Adipose tissue (tissue), 3 donors: Measurements from ENCODE around the gene KLK11. TPM values are rescaled to one million over a fixed set of nuclear protein-coding genes. Genes with fewer than 3 reads are reported as not detected.

ENCODE experiments used
- H3K27ac ChIP-seq: one replicate; pipeline ENCODE4 v1.5.1; 2013; ENCODE audit warnings: low read depth, low read length
- WGBS, 3 donors: extraction: QIAGEN DNeasy Blood & Tissue Kit; methylation state at CpG; one replicate each; pipeline ENCODE4 v1.1.7; 2013; 5-methylcytosine and 5-hydroxymethylcytosine counted together
- polyA plus RNA-seq, 3 donors: library from polyadenylated mRNA; stranded (reverse); fragments of 200-250 nt; gene quantifications; one replicate each; pipeline ENCODE4 v1.2.3, GENCODE V29; 2013
- donor health status: healthy with polysubstance abuse.
- donor health status: Bipolar disorder and iron deficiency.
- donor health status: healthy.

Gene KLK11
- polyA plus RNA-seq, 3 donors: 4.3 to 12.1 (median 9.5) TPM

GRCh38 chr19:51031880-51032225 is 5.4 kb upstream of the KLK11 start:
- WGBS, 3 donors: 90 to 95% (median 91%) methylated on average over 19 to 28 of the region's 28 CpGs
- H3K27ac ChIP-seq: no peak overlapping the region

GRCh38 chr19:51031220-51031879 is 4.9 kb upstream of the KLK11 start:
- 83 to 87% (median 86%) methylated on average over 7 of the region's 7 CpGs for WGBS, 3 donors
- no peak overlapping the region for H3K27ac ChIP-seq

- whole genome bisulfite sequencing, 3 donors: 66 to 87% (median 69%) methylated on average over 13 of the region's 13 CpGs
- no peak overlapping the region for H3K27ac ChIP-seq
Observed at GRCh38 chr19:51030631-51031030, 4.2 kb upstream of the KLK11 start.

GRCh38 chr19:51029718-51030117 is 3.3 kb upstream of the KLK11 start:
- 74 to 86% (median 78%) methylated on average over 2 of the region's 2 CpGs for WGBS, 3 donors
- no peak overlapping the region for H3K27ac ChIP-seq

GRCh38 chr19:51027873-51028272 is 1.5 kb upstream of the KLK11 start:
- 52 to 67% (median 61%) methylated on average over 5 of the region's 5 CpGs for WGBS, 3 donors

GRCh38 chr19:51027126-51027806 is 850 bp upstream of the KLK11 start:
- no peak overlapping the region for H3K27ac ChIP-seq
- WGBS, 3 donors: 25 to 41% (median 37%) methylated on average over 13 to 14 of the region's 14 CpGs

More at GRCh38 chr19:51027873-51028272, 1.5 kb upstream of the KLK11 start:
- no peak overlapping the region for H3K27ac ChIP-seq

GRCh38 chr19:51025809-51026553 is 435 bp downstream of the KLK11 start:
- no peak overlapping the region for H3K27ac ChIP-seq
- WGBS, 3 donors: 33 to 56% (median 42%) methylated on average over 18 of the region's 18 CpGs

- no peak overlapping the region for H3K27ac ChIP-seq
Observed at GRCh38 chr19:51025401-51025800, 1.0 kb downstream of the KLK11 start.

GRCh38 chr19:51024924-51025323 is 1.5 kb downstream of the KLK11 start:
- no peak overlapping the region for H3K27ac ChIP-seq
- WGBS, 3 donors: 33 to 57% (median 36%) methylated on average over 3 to 5 of the region's 5 CpGs

More at GRCh38 chr19:51025401-51025800, 1.0 kb downstream of the KLK11 start:
- 47 to 76% (median 74%) methylated on average over 6 of the region's 6 CpGs for WGBS, 3 donors

- H3K27ac ChIP-seq: no peak overlapping the region
- 66 to 86% (median 67%) methylated on average over 11 of the region's 11 CpGs for WGBS, 3 donors
Observed at GRCh38 chr19:51023946-51024345, 2.5 kb downstream of the KLK11 start.

GRCh38 chr19:51022526-51022925 is 3.9 kb downstream of the KLK11 start:
- 69 to 70% (median 69%) methylated on average over 14 of the region's 14 CpGs for whole genome bisulfite sequencing, 3 donors
- H3K27ac ChIP-seq: no peak overlapping the region

- WGBS, 3 donors: 32 to 46% (median 38%) methylated on average over 7 of the region's 7 CpGs
- no peak overlapping the region for H3K27ac ChIP-seq
Observed at GRCh38 chr19:51020988-51021651, 5.3 kb downstream of the KLK11 start.

GRCh38 chr19:51019544-51019925 is 6.9 kb downstream of the KLK11 start, which contains the start of gene KLK10:
TSS of gene KLK10 (minus strand) at chr19:51019709. CDS start at chr19:51019130, 579 bp downstream.
- H3K27ac ChIP-seq: no peak within 1 kb of the TSS
- 3 to 25% (median 4%) methylated on average over 14 of the region's 14 CpGs for WGBS, 3 donors

- no peak overlapping the region for H3K27ac ChIP-seq
- WGBS, 3 donors: 2 to 4% (median 2%) methylated on average over 63 to 68 of the region's 68 CpGs
Observed at GRCh38 chr19:51018745-51019543, 7.5 kb downstream of the KLK11 start.

GRCh38 chr19:51016798-51017683 is 9.4 kb downstream of the KLK11 start:
- 1% methylated on average over 68 of the region's 68 CpGs for WGBS, 3 donors

GRCh38 chr19:51015691-51016267 is 10.6 kb downstream of the KLK11 start:
- H3K27ac ChIP-seq: no peak overlapping the region
- WGBS, 3 donors: 83 to 86% (median 85%) methylated on average over 19 of the region's 19 CpGs

More at GRCh38 chr19:51016798-51017683, 9.4 kb downstream of the KLK11 start:
- H3K27ac ChIP-seq: no peak overlapping the region

- no peak overlapping the region for H3K27ac ChIP-seq
- 83 to 85% (median 84%) methylated on average over 6 of the region's 6 CpGs for WGBS, 3 donors
Observed at GRCh38 chr19:51014242-51014641, 12.2 kb downstream of the KLK11 start.
